GM18499 (cell line): ENCODE results near the gene FAM210B.
"Not testable (repeated sequence)": the region's sequence is repeated elsewhere in the genome, so short reads cannot be mapped to it uniquely, and the experiment has no call there.

Experiments
- ATAC-seq: cut with Tn5 transposase; IDR thresholded peaks from one replicate; pipeline ENCODE4 v1.9.1; 2021; ENCODE audit warnings: moderate number of reproducible peaks; ENCODE audit not compliant: insufficient read depth, unreplicated experiment

Gene FAM210B

GRCh38 chr20:56391596-56392131, 32.9 kb downstream of the FAM210B start:
- no peak for ATAC-seq

DNA sequence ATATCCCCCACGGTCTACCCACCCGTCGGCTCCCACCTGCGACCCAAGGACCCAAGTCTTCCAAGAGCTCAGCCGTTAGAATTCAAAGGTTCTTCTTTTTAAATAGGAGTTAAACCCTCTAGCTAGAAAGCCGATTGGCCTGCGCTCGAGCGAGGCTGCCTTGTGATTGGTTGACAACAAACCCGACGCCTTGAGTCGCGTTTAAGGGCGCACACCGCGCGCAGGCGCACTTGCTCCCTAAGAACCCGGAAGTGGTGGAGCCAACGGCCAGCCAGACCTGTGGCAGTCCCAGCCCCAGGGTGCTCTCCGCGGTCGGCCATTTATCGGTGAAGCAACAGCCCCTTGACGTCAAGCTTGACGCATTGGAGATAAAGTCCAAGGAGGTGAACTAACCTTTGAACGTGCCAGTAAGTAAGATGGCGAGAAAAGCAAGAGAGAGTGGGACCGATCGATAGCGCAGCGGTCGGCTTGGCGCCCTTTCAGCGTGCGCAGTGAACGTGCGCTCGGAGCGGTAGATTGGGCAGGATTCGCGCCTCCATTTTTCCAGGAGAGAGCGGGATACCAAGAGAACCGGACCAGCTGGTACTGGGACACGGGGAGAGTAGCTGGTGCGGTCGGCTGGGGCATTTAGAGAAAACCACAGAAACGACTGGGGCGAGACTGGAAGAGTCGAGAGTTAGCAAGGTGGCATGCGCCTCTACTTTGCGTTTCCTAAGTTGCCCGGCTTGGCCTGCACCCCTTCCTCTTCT, 33.5 kb downstream of the FAM210B start, which contains the start of the genes AURKA and CSTF1:
TSS of gene AURKA (minus strand) at position 84 of the 749 bp plus-strand sequence. CDS start 4,018 bp downstream, outside the sequence.
TSS of gene CSTF1 (plus strand) at position 514 of the 749 bp plus-strand sequence. CDS start 2,908 bp downstream, outside the sequence.
- peak; percentile 87 for ATAC-seq

DNA sequence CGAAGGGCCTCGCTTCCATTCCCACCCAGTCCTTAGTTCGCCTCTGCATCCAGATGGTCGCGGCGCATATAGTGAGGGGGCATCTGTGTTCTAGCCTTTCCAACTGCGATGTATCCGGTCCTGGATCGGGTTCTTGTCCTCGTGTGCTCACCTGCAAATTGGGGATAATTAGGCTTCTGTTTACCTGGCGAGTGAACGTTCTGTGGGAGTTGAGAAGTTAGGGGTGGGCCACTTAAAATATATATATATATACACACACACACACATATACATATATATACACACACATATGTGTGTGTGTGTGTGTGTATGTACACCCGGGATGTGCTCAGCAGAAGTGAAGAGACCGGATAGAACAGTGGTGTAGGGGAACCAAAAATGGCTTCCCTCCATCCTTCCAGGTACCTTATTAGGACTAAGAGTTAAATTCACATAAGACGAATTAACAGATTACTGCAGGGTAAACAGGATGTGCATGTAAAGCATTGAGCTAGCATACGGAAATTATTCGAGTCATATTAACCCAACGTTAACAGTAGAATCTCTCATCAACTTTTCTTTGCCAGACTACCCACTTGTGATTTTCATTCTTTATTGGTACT, 34.2 kb downstream of the FAM210B start:
- no peak for ATAC-seq

GRCh38 chr20:56393653-56394052, 34.9 kb downstream of the FAM210B start:
- ATAC-seq = no peak

- no peak for ATAC-seq
Measured at GRCh38 chr20:56395166-56395565, 36.4 kb downstream of the FAM210B start.

GRCh38 chr20:56400001-56400640, 41.3 kb downstream of the FAM210B start:
- ATAC-seq = no peak

DNA sequence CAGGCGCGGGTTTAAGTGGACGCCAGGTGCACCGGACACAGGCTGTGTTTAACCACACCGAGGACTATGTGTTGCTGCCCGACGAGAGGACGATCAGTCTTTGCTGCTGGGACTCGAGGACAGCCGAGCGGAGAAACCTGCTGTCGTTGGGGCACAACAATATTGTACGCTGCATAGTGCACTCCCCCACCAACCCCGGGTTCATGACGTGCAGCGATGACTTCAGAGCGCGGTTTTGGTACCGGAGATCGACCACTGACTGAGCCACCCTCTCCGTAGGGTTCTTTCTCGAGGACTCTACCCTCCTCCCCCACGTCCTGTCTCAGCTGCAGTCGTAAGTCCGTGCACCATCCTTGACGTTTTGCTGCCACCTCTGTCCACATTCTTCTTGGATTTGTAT, 44.7 kb downstream of the FAM210B start:
- no peak for ATAC-seq

GRCh38 chr20:56405356-56405755, 46.6 kb downstream of the FAM210B start:
- not testable (repeated sequence) for ATAC-seq

GRCh38 chr20:56406910-56407309, 48.1 kb downstream of the FAM210B start:
- ATAC-seq = no peak

- ATAC-seq = no peak
Measured at GRCh38 chr20:56409521-56409920, 50.7 kb downstream of the FAM210B start.

- no peak for ATAC-seq
Measured at GRCh38 chr20:56409956-56410355, 51.2 kb downstream of the FAM210B start.

DNA sequence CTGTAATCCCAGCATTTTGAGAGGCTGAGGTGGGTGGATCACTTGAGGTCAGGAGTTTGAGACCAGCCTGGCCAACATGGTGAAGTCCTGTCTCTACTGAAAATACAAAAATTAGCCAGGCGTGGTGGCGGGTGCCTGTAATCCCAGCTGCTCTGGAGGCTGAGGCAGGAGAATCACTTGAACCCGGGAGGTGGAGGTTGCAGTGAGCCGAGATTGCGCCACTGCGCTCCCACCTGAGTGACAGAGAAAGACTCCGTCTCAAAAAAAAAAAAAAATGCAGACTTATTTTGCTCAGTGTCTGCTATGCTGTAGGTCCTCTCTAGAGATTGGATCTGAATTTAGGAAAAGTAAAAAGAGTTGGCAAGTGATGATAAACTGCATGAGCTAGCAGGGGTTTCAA, 52.5 kb downstream of the FAM210B start:
- not testable (repeated sequence) for ATAC-seq

- ATAC-seq = no peak
Measured at GRCh38 chr20:56411759-56412472, 53.1 kb downstream of the FAM210B start, which contains the start of gene CASS4. Gene CASS4, plus strand, starts transcription at chr20:56412260. Its CDS starts 199 bp downstream, at chr20:56412459.

GRCh38 chr20:56412473-56412790, 53.7 kb downstream of the FAM210B start:
- no peak for ATAC-seq

DNA sequence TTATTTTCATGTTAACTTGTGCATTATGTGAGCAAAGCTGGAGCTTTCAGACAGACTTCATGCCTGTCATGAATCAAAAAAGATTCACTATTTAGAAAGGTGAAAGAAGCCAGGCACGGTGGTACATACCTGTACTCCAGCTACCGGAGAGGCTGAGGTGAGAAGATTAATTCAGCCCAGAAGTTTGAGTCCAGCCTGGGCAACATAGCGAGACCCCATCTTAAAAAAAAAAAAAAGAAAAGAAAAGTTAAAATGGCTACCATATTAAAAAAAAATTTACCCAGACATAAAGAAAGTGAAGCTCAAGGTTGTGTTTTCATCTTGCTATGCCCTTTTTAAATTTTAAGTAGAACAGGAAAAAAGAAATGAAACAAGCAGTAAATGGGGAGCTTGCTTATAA, 54.2 kb downstream of the FAM210B start:
- ATAC-seq = no peak

DNA sequence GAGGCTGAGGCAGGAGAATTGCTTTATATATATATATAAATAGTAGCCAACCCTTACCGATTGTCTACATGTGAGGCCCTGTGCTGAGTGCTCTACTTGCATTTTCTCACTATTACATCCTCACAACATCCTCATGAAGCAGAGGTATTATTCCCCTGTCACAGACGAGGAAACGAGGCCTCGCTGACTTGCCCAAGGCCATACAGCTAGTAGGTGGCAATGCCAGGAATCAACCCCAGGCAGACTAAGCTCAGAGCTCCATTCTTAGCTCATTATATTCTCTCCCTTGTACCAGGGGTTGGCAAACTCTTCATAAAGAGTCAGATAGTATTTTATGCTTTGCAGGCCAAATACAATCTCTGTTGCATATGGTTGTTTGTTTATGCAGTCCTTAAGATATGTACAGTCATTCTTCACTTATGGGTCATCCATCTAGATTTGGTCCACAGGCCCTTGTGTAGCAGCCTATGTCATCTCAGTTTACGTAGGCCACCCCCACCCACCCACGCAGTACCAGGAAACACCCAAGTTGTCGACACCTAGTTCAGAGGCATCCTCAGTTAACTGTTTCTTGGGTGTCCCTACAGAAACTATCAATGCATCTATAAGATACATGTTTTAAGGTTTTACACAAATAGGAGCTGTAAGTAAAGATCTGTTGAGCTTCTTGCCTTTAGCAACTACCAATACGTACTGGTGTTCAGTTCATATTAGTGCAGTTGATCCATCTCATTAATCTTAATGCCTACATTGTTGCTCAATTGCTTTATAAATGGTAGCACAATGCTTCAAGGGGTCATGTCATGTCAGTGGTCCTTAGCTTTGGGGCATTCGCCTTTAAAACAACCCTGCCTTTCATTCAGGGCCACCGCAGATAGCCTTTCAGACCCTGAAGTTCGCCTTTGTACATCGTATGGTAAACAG, 56.3 kb downstream of the FAM210B start:
- ATAC-seq = no peak

- ATAC-seq = no peak
Measured at GRCh38 chr20:56417402-56417801, 58.6 kb downstream of the FAM210B start.

GRCh38 chr20:56417911-56418310, 59.1 kb downstream of the FAM210B start:
- ATAC-seq = no peak
